Heart right ventricle (tissue), 16 donors: ENCODE measurements around the gene IGF1. TPM values are rescaled to one million over a fixed set of nuclear protein-coding genes. Genes with fewer than 3 reads are reported as not detected.

Experiments
- ATAC-seq, 8 donors: fragments of 200-7000 bp; cut with Tn5 transposase; one replicate each; pipeline ENCODE4 v1.9.1; 2020; ENCODE audit warnings: mild to moderate bottlenecking in 8 of 8, moderate library complexity in 8 of 8, moderate number of reproducible peaks in 1 of 8
- DNase-seq, 2 donors: peaks; one replicate each; pipeline ENCODE4 v3.0.0-alpha.2; 2020
- H3K27ac ChIP-seq, 10 donors: fragments of 200-600 bp; sonication (generic) in 2 of 10; one replicate each; pipeline versions ENCODE4 v1.5.0 to v1.8.0; 2020 to 2022; ENCODE audit warnings: mild to moderate bottlenecking in 3 of 10
- H3K27me3 ChIP-seq, 7 donors: fragments of 200-600 bp; one replicate each; pipeline ENCODE4 v1.8.0; 2021 to 2022; ENCODE audit warnings: mild to moderate bottlenecking in 2 of 7
- H3K36me3 ChIP-seq, 9 donors: fragments of 200-600 bp; sonication (generic) in 1 of 9; one replicate each; pipeline versions ENCODE4 v1.5.0 to v1.8.0; 2020 to 2022; ENCODE audit warnings: mild to moderate bottlenecking in 2 of 9
- H3K4me1 ChIP-seq, 9 donors: fragments of 200-600 bp; sonication (generic) in 1 of 9; one replicate each; pipeline versions ENCODE4 v1.5.0 to v1.8.0; 2020 to 2022; ENCODE audit warnings: mild to moderate bottlenecking in 4 of 9
- H3K4me3 ChIP-seq, 10 donors: fragments of 200-600 bp; sonication (generic) in 2 of 10; one replicate each; pipeline versions ENCODE4 v1.5.0 to v1.8.0; 2020 to 2022; ENCODE audit warnings: mild to moderate bottlenecking in 7 of 10, moderate library complexity in 2 of 10
- H3K9me3 ChIP-seq, 11 donors: fragments of 200-600 bp in 10 of 11; sonication (generic) in 2 of 11; one replicate each; pipeline versions ENCODE4 v1.5.0 to v1.8.0; 2013 to 2022; ENCODE audit warnings: mild to moderate bottlenecking in 2 of 11, control low read depth in 1 of 11, moderate library complexity in 1 of 11
- WGBS, 2 donors: extraction: QIAGEN DNeasy Blood & Tissue Kit; methylation state at CpG; one replicate each; pipeline ENCODE4 v1.1.7; 2013; ENCODE audit warnings: inconsistent platforms in 1 of 2; 5-methylcytosine and 5-hydroxymethylcytosine counted together
- intact Hi-C, 10 donors: fragments of 100-400 bp; cut with DNase I; formaldehyde crosslinking; loops; one replicate each; pipeline versions ENCODE4 v1.11.1 to v1.14.2; 2022
- polyA plus RNA-seq, 2 donors: library from polyadenylated mRNA; stranded (reverse); fragments of 200-250 nt; gene quantifications; one replicate each; pipeline ENCODE4 v1.2.3, GENCODE V29; 2013
- total RNA-seq, 10 donors: library from RNA; stranded (reverse); fragmentation: NEBNext Ultra II Directional in 3 of 10; extraction: Animal tissue kit (Norgen Biotek cat#: 25700) in 3 of 10; gene quantifications; one replicate each; pipeline versions ENCODE4 v1.2.1 to v1.2.4, GENCODE V29; 2021 to 2023
- TF ChIP-seq, protein P1 (sequence below), 9 donors: fragments of 200-600 bp; sonication (generic) in 2 of 9; IDR thresholded peaks; one replicate each; pipeline versions ENCODE4 v1.5.0 to v1.8.0; 2021 to 2022; ENCODE audit warnings: antibody characterized with exemption in 9 of 9, mild to moderate bottlenecking in 5 of 9, moderate library complexity in 1 of 9
- donor health status: Arrhythmogenic right ventricular cardiomyopathy.
- donor health status: ischemic (EF 13 %, LVEDD 7.1; RV severe dilation, severe dysfunction).
- donor health status: healthy with polysubstance abuse.
- donor health status: DM: no; HTN: yes; CAD: no.
- donor health status: DM: no; HTN: no; CAD: no.
- donor health status: ischemic (EF 25% LVEDD 6.9; RV normal size, moderate dysfunction).
- donor health status: ischemic (EF 25% LVEDD 5.7; RV mildly dilated, moderate dysfunction).
- donor health status: healthy.
- donor health status: DM: yes; HTN: yes; CAD: no.
- donor health status: Ischemic cardiomyopathy.
- donor health status: ischemic (EF 35%, LVEDD 5.7; RV mildly dilated, moderate dysfunction).
- donor health status: nonischemic (EF 11% LVEDD 7.7; RV severe dilation, severe dysfunction).
- donor health status: DM: yes; HTN: yes; CAD: no.
- donor health status: PGD.
- donor health status: ischemic (EF 29% LVEDD 5.4; RV normal size, mild dysfunction).
- donor health status: nonischemic (EF 23%, LVEDD 6.1; RV moderate dilation, normal function).

Gene IGF1
- total and polyA plus RNA-seq, 12 donors: 6.3 to 32.3 (median 8.9) TPM

GRCh38 chr12:102351322-102351721 lies 129.0 kb downstream of the IGF1 start:
- intact Hi-C loops: no loop called here
- Histone ChIP-seq H3K27me3 (no peaks in the 10 kb centered on the region), H3K4me3 (no peak overlapping the region), H3K9me3 (peaks cover 0 to 20% (median 5%) of the 10 kb centered on the region in 11 donors), H3K27ac (no peak overlapping the region), H3K4me1 (peaks cover 0 to 7% (median 0%) of the 10 kb centered on the region in 9 donors), H3K36me3 (no peaks in the 10 kb centered on the region)
- ATAC-seq: no peak
- TF ChIP-seq, protein P1, sequence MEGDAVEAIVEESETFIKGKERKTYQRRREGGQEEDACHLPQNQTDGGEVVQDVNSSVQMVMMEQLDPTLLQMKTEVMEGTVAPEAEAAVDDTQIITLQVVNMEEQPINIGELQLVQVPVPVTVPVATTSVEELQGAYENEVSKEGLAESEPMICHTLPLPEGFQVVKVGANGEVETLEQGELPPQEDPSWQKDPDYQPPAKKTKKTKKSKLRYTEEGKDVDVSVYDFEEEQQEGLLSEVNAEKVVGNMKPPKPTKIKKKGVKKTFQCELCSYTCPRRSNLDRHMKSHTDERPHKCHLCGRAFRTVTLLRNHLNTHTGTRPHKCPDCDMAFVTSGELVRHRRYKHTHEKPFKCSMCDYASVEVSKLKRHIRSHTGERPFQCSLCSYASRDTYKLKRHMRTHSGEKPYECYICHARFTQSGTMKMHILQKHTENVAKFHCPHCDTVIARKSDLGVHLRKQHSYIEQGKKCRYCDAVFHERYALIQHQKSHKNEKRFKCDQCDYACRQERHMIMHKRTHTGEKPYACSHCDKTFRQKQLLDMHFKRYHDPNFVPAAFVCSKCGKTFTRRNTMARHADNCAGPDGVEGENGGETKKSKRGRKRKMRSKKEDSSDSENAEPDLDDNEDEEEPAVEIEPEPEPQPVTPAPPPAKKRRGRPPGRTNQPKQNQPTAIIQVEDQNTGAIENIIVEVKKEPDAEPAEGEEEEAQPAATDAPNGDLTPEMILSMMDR (IDR thresholded peaks at IDR 0.05): no peak
- WGBS, 2 donors: 65 to 78% methylated on average over 4 of the region's 4 CpGs
- DNase-seq: no peak

DNA sequence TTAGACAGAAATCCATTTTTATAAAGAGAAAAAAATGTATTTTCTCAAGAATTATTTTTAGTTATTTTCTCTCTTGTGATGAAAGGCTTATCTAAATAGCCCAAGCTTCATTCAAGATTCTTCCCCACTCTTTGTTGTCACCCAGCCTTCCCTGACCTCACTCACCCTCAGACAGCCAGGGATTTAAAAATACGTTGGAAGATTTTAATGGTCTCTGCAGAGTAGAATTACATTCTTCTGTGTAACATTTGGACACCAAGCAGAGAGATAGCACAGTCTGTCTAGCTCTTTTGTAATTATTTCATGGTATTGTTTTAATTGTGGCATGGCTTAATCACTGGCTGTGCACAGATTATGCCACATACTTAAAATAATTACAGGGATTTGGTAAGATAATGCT lies 130.3 kb downstream of the IGF1 start:
- TF ChIP-seq, protein P1 (IDR thresholded peaks at IDR 0.05): no peak
- 15 to 18% methylated on average over 1 of the region's 1 CpG for WGBS, 2 donors
- no peaks in the 10 kb centered on the region for H3K27me3 ChIP-seq
- intact Hi-C loops: no loop called here
- no peak overlapping the region for H3K27ac ChIP-seq
- no peak overlapping the region for H3K4me3 ChIP-seq
- ATAC-seq (no peak), DNase-seq (no peak)
- peaks cover 0 to 7% (median 0%) of the 10 kb centered on the region in 9 donors for H3K4me1 ChIP-seq
- H3K9me3 ChIP-seq: peaks cover 0 to 20% (median 5%) of the 10 kb centered on the region in 11 donors
- H3K36me3 ChIP-seq: no peaks in the 10 kb centered on the region

GRCh38 chr12:102349079-102349478 lies 131.3 kb downstream of the IGF1 start:
- intact Hi-C loops: no loop called here
- ATAC-seq: peak in 2 of 8 donors; percentile 47 to 53

GRCh38 chr12:102347811-102348210 lies 132.6 kb downstream of the IGF1 start:
- H3K27me3 ChIP-seq: no peaks in the 10 kb centered on the region
- DNase-seq (no peak), ATAC-seq (no peak)
- 69 to 75% methylated on average over 4 of the region's 4 CpGs for WGBS, 2 donors
- peaks cover 0 to 6% (median 0%) of the 10 kb centered on the region in 11 donors for H3K9me3 ChIP-seq
- H3K4me3 ChIP-seq: no peak overlapping the region
- H3K27ac ChIP-seq: no peak overlapping the region
- intact Hi-C loops: no loop called here
- TF ChIP-seq, protein P1 (IDR thresholded peaks at IDR 0.05): no peak
- no peaks in the 10 kb centered on the region for H3K36me3 ChIP-seq
- H3K4me1 ChIP-seq: peaks cover 0 to 7% (median 0%) of the 10 kb centered on the region in 9 donors

More at GRCh38 chr12:102349079-102349478, 131.3 kb downstream of the IGF1 start:
- Histone ChIP-seq H3K27me3 (no peaks in the 10 kb centered on the region), H3K4me1 (peaks cover 0 to 7% (median 0%) of the 10 kb centered on the region in 9 donors), H3K27ac (no peak overlapping the region), H3K9me3 (peaks cover 0 to 12% (median under 1%) of the 10 kb centered on the region in 11 donors), H3K4me3 (no peak overlapping the region), H3K36me3 (no peaks in the 10 kb centered on the region)
- TF ChIP-seq, protein P1 (IDR thresholded peaks at IDR 0.05): no peak
- WGBS, 2 donors: 53 to 67% methylated on average over 2 of the region's 2 CpGs
- no peak for DNase-seq
